PFSK-1 (cell line): ENCODE measurements around the gene CYP2A6.

Source experiments
- FOXP2 ChIP-seq: optimal IDR thresholded peaks from 2 replicates; pipeline ENCODE3; 2011; ENCODE audit warnings: borderline replicate concordance, control low read depth, inconsistent platforms; ENCODE audit not compliant: insufficient read depth; ENCODE audit errors: extremely low read length, extremely low read depth
- POLR2AphosphoS5 ChIP-seq: IDR thresholded peaks from 2 replicates; pipeline ENCODE4 v1.6.1; 2012; ENCODE audit warnings: low read depth, mild to moderate bottlenecking, control low read depth, low read length, moderate library complexity
- TF ChIP-seq, protein P1 (sequence below), 2 experiments: IDR thresholded peaks; 2 replicates each; pipeline versions ENCODE4 v1.6.1 to v1.8.0; 2011 to 2012; ENCODE audit warnings: low read depth in 2 of 2, low read length in 2 of 2, control low read depth in 1 of 2, inconsistent platforms in 1 of 2, mild to moderate bottlenecking in 1 of 2, moderate library complexity in 1 of 2; ENCODE audit not compliant: insufficient read depth in 1 of 2

DNA sequence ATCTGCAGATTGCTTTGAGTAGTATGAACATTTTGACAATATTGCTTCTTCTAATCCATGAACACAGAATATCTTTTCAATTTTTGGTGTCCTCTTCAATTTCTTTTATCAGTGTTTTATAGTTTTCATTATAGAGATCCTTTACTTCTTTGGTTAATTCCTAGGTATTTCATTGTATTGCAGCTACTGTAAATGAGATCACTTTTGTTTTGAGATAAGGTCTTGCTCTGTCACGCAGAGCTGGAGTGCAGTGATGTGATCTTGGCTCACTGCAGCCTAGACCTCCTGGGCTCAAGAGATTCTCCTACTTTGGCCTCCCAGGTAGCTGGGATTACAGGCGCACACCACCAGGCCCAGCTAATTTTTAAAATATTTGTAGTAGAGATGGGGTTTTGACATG lies 22.0 kb upstream of the CYP2A6 start:
- TF ChIP-seq FOXP2 = no peak
- no peak for TF ChIP-seq POLR2AphosphoS5
- TF ChIP-seq, protein P1, sequence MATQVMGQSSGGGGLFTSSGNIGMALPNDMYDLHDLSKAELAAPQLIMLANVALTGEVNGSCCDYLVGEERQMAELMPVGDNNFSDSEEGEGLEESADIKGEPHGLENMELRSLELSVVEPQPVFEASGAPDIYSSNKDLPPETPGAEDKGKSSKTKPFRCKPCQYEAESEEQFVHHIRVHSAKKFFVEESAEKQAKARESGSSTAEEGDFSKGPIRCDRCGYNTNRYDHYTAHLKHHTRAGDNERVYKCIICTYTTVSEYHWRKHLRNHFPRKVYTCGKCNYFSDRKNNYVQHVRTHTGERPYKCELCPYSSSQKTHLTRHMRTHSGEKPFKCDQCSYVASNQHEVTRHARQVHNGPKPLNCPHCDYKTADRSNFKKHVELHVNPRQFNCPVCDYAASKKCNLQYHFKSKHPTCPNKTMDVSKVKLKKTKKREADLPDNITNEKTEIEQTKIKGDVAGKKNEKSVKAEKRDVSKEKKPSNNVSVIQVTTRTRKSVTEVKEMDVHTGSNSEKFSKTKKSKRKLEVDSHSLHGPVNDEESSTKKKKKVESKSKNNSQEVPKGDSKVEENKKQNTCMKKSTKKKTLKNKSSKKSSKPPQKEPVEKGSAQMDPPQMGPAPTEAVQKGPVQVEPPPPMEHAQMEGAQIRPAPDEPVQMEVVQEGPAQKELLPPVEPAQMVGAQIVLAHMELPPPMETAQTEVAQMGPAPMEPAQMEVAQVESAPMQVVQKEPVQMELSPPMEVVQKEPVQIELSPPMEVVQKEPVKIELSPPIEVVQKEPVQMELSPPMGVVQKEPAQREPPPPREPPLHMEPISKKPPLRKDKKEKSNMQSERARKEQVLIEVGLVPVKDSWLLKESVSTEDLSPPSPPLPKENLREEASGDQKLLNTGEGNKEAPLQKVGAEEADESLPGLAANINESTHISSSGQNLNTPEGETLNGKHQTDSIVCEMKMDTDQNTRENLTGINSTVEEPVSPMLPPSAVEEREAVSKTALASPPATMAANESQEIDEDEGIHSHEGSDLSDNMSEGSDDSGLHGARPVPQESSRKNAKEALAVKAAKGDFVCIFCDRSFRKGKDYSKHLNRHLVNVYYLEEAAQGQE (IDR thresholded peaks at IDR 0.05; ENCODE audit: insufficient read depth in 1 of 2, low read depth in 2 of 2, low read length in 2 of 2) = no peak
